Ammon's horn (tissue), 1 donor: ENCODE results near the gene PRKCH.
"Not testable (repeated sequence)": the region's sequence is repeated elsewhere in the genome, so short reads cannot be mapped to it uniquely, and the experiment has no call there.

Source experiments
- DNase-seq: peaks from one replicate; pipeline ENCODE4 v3.0.0-alpha.2; 2016; ENCODE audit warnings: low spot score

Gene PRKCH

GRCh38 chr14:61515436-61516117 lies 194.2 kb downstream of the PRKCH start:
- no peak for DNase-seq

DNA sequence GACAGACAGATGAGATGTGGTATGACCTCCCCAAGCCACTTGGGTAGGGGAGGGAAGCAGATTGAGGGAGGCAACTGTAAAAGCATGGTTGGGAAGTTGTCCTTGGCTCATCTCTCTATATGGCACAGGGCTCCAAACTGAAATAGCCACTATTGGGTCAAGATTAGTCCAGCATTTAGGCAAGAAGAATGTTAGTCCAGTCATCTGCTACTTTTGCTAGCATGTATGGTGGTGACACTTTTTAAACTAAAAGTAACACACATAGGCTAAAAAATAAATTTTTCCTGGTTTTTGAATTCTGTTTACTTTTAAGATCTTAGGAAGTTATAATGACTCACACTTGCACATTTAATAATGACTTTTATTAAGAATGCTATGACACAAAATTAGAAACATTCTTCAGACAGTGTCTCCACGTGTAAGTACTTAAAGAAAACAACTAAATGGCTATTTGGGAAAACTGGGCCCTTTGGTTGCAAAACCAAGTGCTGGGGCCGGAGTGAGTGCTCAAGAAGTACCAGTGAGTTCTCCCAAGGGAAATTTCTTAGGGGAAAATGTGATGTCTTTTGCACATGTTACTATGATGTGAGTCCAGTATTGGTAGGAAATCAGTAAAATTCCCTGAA lies 194.9 kb downstream of the PRKCH start:
- DNase-seq = no peak

DNA sequence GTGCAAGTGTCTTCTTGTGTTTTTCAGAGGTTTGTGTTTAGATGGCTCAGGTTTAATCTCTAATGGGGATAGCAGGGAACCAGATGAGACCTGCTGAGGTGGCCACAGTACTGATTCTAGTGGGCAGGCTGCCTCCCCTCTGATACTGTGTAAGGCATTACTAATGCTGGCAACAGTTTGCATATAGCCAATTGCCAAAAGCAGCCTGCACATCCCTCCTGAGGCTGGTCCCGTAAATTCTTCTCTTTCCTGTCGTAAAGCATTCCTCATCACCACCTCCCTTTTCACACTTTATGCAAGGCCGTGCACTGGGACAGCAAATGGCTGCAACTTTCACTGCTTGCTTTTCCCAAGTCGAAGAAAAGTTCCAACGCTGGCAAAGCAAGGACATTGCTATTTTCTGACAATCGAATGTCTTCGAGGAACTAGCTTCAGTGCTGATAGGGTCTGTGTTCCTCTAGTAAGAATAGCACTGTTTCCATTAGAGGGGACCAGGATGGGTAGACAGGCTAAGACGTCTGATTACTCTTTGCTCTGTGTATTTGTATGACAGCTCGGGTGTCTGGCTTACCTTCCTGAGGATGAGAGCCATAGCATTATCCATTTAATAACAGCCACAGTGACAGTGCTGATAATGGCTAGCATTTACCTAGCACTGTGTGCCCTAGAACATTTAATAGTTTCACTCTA lies 195.7 kb downstream of the PRKCH start:
- DNase-seq = no peak

GRCh38 chr14:61517911-61518384 lies 196.6 kb downstream of the PRKCH start:
- DNase-seq = no peak

DNA sequence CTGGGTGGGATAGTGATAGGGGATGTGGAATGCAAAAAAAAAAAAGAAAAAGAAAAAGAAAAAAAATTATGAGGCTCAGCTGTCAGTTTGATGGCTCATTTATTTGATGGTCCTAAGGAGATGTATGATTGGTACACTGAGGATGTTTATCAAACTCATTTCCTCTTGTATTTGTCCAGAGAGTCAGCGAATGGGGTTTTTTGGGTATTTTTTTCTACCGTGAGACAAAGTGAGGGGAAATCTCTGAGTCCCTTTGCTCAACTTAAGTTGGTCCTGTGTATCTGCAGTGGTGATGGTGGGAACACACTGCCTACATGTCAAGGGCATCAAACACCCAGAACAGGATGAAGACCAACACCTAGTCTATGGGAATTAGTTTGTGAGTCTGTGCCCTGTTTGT lies 197.0 kb downstream of the PRKCH start:
- no peak for DNase-seq

GRCh38 chr14:61519106-61519505 lies 197.7 kb downstream of the PRKCH start:
- no peak for DNase-seq

DNA sequence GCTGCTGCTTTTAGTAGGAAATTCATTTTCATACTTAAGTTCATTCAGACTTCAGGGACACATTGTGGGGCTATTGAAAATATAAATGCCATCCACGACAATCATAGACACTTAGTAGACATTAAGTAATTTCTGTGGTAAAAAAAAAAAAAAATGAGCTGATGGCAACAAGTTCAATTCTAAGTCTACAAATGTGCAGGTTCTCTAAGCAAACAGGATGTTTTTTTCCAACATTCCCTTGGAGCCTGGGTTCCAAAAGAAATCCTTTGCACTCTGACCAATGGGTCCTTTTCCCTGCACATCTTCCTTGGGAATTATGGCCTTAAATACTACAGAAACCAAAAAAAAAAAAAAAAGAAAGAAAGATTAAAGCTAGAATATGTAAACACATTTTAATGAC lies 198.4 kb downstream of the PRKCH start:
- no peak for DNase-seq

DNA sequence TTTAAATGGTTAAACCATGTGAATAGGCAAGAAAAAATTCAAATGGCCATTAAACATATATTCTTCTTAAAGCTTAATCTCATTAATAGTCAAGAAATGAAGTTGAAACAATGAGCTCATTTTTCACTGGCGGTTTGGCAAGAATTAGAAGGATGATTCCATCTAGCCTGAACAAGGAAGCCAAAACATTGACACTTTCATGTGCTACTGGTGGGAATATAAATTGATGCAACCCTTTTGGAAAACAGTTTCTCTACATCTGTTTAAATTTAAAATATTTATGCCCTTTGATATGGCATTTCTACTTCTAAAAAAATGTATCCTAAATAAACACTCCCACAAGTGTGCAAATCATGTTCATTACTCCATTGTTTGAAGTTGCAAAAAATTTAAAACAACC lies 199.2 kb downstream of the PRKCH start:
- DNase-seq = no peak

DNA sequence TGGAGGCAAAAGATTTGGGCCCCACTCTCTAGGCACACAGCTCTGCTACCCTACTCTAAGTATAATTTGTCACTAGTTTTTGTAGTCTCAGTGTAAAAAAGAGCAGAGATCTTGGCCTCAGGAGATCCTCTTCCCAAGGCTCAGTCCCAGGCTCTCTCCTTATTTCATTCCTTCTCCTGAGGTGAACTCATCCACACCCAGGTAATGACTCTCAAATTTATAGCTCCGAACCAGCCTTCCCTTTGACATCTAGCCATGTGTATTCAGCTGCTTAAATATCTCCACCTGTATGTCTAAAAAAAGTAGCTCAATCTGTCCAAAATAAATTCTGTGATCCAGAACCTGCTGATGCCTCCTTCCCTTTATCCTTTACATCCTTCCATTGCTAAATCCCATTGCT lies 200.4 kb downstream of the PRKCH start:
- no peak for DNase-seq

DNA sequence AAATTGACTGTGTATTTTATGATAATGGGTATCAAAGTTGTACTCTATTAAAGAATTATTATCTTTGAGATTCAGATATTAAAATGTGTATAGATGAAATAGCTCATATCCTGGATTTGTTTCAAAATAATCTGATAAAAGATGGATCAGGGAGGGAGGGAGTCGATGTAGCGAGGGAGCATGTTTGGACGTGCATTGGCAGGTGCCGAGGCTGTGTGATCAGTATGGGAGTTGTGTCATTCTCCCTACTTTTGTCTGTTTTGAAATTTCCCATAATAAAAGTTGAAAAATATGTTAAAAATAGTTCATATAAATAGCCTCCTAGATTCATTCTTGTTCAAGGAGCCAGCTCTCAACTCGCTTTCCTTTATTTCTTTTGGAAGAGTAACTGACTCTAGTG lies 202.4 kb downstream of the PRKCH start:
- DNase-seq = no peak

DNA sequence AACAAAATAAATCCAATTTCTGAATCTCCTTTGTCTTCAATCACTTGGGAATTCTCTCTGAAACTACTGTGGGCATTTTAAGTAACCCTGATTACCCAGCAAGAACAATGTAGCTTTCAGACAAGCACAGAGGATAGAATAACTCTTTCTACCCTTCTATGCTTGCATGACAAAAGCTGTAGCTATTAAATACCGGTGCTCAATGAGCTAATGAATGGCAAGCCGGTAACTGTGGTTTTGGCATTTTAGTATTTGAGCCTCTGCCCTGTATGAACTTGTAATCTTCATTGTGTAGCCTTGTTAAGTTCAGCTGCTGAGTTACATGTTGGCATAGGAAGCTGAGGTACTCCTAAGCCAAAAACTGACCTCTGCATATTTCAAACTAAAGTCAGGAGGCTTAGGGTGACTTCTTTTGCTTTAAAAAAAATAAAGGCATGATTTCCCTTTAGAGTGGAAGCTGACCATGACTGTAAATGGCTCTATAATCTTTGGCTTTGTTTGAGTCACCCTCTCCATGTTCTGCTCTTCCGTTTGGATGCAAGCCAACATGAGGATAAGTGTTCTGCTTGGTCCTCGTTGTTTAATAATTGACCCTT lies 202.9 kb downstream of the PRKCH start:
- DNase-seq = no peak

DNA sequence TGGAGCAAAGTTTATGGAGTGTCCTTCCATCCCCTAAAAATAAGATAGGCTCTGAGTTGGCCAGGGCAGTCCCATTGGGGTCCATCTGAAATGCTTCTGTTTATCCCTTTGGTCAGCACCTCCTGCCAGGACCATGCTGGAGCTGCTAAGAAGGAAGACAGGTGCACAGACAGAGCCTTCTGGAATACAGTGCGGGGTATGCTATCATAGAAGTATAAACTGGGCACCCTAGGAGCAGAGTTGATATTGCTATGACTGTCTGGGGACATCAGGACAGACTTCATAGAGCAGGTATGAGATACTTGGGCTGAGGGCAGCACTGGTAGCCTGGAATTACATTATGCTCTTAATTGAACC lies 203.5 kb downstream of the PRKCH start:
- DNase-seq = no peak

GRCh38 chr14:61525293-61526011 lies 204.1 kb downstream of the PRKCH start:
- peak; percentile 59 for DNase-seq

DNA sequence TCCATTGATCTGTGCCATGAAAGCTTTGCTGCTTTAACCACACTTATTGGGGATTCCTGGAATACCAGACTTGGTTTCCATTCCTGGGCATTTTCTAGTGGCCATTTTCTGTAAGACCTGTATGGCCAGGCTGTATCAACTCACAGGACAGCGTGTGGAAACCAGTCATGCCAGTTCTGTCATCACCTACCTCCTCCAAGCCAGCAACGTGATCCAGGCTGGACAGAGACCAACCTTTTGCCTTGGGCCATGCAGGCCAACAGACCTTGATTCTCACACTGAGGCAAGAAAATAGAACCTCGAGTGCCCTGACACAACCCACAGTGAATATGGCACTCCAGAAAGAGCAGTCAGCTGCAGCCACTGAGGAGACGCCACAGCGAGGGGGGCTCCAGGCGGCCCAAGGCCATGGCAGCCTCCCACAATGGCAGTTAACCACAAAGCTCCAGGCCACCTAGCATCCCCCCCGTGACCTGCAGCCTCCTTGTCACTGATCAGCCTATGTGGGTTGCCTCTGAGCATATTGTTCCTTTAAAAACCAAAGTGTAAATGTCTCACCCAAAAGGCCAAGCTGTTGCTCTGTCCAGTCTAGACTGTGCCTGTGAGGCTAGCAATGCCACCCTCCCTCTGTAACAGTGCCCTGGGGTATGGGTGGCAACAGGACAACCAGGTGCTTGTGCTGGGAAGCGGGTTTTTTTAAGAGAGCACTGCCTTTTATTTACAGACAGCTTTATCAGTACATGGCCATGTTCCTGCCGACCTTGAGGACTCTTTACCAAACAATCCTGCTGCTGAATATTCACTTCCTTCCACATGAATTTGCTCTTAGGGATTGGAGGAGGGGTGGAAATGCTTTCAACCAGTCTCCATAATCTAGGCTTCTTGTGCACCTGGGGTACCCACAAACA lies 205.3 kb downstream of the PRKCH start:
- DNase-seq = no peak

DNA sequence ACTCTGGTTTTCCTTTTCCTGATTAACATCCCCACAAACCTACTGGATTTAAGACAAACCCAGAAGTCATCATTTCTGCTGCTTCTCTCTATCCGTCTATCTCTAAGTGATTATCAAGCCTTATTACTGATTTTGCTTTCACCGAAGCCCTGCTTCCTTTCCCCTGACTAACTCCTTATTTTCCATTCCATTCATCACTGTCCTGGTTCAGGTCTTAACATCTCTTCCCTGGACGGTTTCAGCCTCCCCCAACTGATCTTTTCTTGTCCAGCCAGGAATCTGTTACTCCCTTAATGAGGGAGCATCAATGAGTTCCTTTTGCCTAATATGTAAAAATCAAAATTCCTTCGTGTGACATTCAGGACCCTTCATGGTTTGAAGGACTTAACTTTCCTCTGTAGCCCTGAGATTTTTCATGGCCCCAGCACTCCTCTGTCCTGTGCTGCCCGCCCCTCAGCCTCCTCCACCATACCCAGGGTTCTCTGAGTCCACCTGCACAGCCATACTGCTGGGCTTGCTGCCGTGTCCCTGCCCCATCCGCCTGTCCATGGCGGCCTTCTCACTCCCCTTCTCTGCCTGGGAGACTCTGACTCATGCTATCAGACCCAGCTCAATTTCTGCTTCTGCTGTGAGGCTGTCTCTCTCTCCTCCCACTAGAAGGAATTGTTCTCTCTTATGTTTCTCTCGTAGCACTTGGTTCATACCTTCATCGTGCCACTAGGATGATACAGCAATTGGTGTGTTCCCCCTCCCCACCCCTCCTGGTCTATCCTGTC lies 206.1 kb downstream of the PRKCH start:
- no peak for DNase-seq

- no peak for DNase-seq
These were observed 207.2 kb downstream of the PRKCH start for GRCh38 chr14:61528591-61529021.

- not testable (repeated sequence) for DNase-seq
These were observed 208.0 kb downstream of the PRKCH start for GRCh38 chr14:61529360-61529759.

- DNase-seq = no peak
These were observed 208.9 kb downstream of the PRKCH start for GRCh38 chr14:61530296-61530695.

GRCh38 chr14:61530896-61531295 lies 209.5 kb downstream of the PRKCH start:
- no peak for DNase-seq

DNA sequence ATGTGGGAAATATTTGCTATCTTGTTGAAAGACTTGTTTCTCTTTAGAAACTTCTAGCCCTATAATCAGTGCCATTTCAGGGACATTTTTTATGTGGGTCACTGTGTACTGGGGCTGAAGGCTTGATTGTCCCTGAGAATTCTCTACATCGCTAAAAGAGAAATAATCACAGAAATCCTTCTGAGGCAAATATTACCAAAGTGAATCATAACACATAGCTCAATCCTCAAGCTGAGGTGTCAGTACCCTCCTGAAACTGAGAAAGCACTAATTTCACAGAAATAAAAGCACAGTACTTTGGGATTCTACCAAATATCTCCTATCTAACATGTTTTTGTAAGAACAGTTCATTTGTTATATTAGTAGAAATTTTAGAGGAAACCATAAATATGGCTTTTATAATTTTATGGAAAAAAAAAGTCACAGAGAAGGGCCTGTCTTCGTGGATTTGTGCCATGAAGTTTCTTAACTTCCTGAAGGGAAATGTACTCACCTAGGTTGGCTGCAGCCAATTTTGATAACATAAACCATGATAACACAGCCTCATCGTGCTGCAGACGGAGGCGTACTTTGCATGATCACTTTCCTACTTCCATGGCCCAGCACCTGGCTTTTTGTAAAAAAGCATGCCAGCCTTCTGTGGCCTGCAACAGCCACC lies 210.2 kb downstream of the PRKCH start:
- no peak for DNase-seq
